HEK293 (cell line): ENCODE results near the gene LRRN2.

Experiments
- CTCF ChIP-seq: fragments of 450-650 bp; formaldehyde crosslinking; IDR thresholded peaks from 2 replicates; pipeline ENCODE4 v1.5.1; 2016; ENCODE audit warnings: missing biosample characterization, missing genetic modification characterization
- PRDM10 ChIP-seq: fragments of 450-650 bp; formaldehyde crosslinking; IDR thresholded peaks from 2 replicates; pipeline ENCODE4 v1.5.1; 2016; ENCODE audit warnings: missing biosample characterization, missing genetic modification characterization
- REST ChIP-seq: fragments of 450-650 bp; formaldehyde crosslinking; IDR thresholded peaks from 2 replicates; pipeline ENCODE4 v1.5.1; 2016; ENCODE audit warnings: missing biosample characterization, missing genetic modification characterization
- ZBTB1 ChIP-seq: fragments of 450-650 bp; formaldehyde crosslinking; IDR thresholded peaks from 2 replicates; pipeline ENCODE4 v1.5.1; 2016; ENCODE audit warnings: missing biosample characterization, missing genetic modification characterization
- ZFP37 ChIP-seq: fragments of 450-650 bp; formaldehyde crosslinking; IDR thresholded peaks from 2 replicates; pipeline ENCODE4 v1.5.1; 2016; ENCODE audit warnings: missing biosample characterization, missing genetic modification characterization
- ZNF404 ChIP-seq: fragments of 450-650 bp; formaldehyde crosslinking; IDR thresholded peaks from 2 replicates; pipeline ENCODE4 v1.5.1; 2017; ENCODE audit warnings: missing biosample characterization, missing genetic modification characterization
- ZNF518A ChIP-seq: fragments of 450-650 bp; formaldehyde crosslinking; conservative IDR thresholded peaks from 2 replicates; pipeline ENCODE4 v1.5.1; 2016; ENCODE audit warnings: low read depth, missing biosample characterization, missing genetic modification characterization
- ZNF585B ChIP-seq: fragments of 450-650 bp; formaldehyde crosslinking; IDR thresholded peaks from 2 replicates; pipeline ENCODE4 v1.5.1; 2016; ENCODE audit warnings: missing biosample characterization, missing genetic modification characterization

GRCh38 chr1:204569478-204569877 is 116.1 kb downstream of the LRRN2 start:
- no peak for TF ChIP-seq PRDM10 (tag by site-specific recombination)
- TF ChIP-seq ZBTB1 (tag by site-specific recombination): no peak
- TF ChIP-seq CTCF (tag by site-specific recombination): no peak
- TF ChIP-seq REST (tag by site-specific recombination): no peak
- no peak for TF ChIP-seq ZNF518A (tag by site-specific recombination)
- TF ChIP-seq ZFP37 (tag by site-specific recombination): no peak
- no peak for TF ChIP-seq ZNF585B (tag by site-specific recombination)
- no peak for TF ChIP-seq ZNF404 (tag by site-specific recombination)
